ENCODE measurements around the gene TBXAS1.

GRCh38 chr7:139845443-139845805 is 16.4 kb downstream of the TBXAS1 start:
- TF ChIP-seq, protein P1, sequence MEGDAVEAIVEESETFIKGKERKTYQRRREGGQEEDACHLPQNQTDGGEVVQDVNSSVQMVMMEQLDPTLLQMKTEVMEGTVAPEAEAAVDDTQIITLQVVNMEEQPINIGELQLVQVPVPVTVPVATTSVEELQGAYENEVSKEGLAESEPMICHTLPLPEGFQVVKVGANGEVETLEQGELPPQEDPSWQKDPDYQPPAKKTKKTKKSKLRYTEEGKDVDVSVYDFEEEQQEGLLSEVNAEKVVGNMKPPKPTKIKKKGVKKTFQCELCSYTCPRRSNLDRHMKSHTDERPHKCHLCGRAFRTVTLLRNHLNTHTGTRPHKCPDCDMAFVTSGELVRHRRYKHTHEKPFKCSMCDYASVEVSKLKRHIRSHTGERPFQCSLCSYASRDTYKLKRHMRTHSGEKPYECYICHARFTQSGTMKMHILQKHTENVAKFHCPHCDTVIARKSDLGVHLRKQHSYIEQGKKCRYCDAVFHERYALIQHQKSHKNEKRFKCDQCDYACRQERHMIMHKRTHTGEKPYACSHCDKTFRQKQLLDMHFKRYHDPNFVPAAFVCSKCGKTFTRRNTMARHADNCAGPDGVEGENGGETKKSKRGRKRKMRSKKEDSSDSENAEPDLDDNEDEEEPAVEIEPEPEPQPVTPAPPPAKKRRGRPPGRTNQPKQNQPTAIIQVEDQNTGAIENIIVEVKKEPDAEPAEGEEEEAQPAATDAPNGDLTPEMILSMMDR (IDR thresholded peaks at IDR 0.05) = no peak
- TF ChIP-seq POLR2A (IDR thresholded peaks at IDR 0.05; ENCODE audit: low read depth) = no peak

Measured in esophagus muscularis mucosa (tissue), 3 donors.